GM12864 (cell line): ENCODE data around the gene CCN6.
"Not testable (repeated sequence)": the region's sequence is repeated elsewhere in the genome, so short reads cannot be mapped to it uniquely, and the experiment has no call there.

Experiments
- DNase-seq: peaks from one replicate; pipeline ENCODE4 v3.0.0-alpha.2; 2011; ENCODE audit warnings: low read depth
- H3K4me3 ChIP-seq: 2 replicates; pipeline ENCODE4 v1.5.1; 2011; ENCODE audit warnings: mild to moderate bottlenecking, low read depth, low read length, control low read depth
- CTCF ChIP-seq: IDR thresholded peaks from 2 replicates; pipeline ENCODE4 v1.5.1; 2011; ENCODE audit warnings: low read depth, mild to moderate bottlenecking, moderate library complexity, low read length, control low read depth, inconsistent platforms; ENCODE audit errors: missing control alignments

CCN6 gene

GRCh38 chr6:112049026-112049799, 4.7 kb upstream of the CCN6 start:
- no peak overlapping the region for H3K4me3 ChIP-seq
- no peak for TF ChIP-seq CTCF
- DNase-seq, result no peak

GRCh38 chr6:112049996-112050395, 3.9 kb upstream of the CCN6 start:
- no peak for TF ChIP-seq CTCF
- DNase-seq, result no peak
- H3K4me3 ChIP-seq, result no peak overlapping the region

GRCh38 chr6:112050429-112050828, 3.5 kb upstream of the CCN6 start:
- no peak for TF ChIP-seq CTCF
- no peak for DNase-seq
- H3K4me3 ChIP-seq, result no peak overlapping the region

GRCh38 chr6:112051251-112051740, 2.6 kb upstream of the CCN6 start:
- H3K4me3 ChIP-seq, DNase-seq: not testable (repeated sequence)

GRCh38 chr6:112054555-112055190, 769 bp downstream of the CCN6 start:
- H3K4me3 ChIP-seq, result no peak overlapping the region
- no peak for TF ChIP-seq CTCF
- DNase-seq, result no peak

GRCh38 chr6:112058243-112059032, 4.5 kb downstream of the CCN6 start:
- no peak overlapping the region for H3K4me3 ChIP-seq
- DNase-seq, result no peak
- no peak for TF ChIP-seq CTCF

- no peak for TF ChIP-seq CTCF
- DNase-seq, result no peak
- H3K4me3 ChIP-seq, result no peak overlapping the region
Observed at GRCh38 chr6:112061605-112062004, 7.7 kb downstream of the CCN6 start.
